Keratinocyte (primary cell): ENCODE data around the gene NT5C1A. TPM values are rescaled to one million over a fixed set of nuclear protein-coding genes. Genes with fewer than 3 reads are reported as not detected.

ENCODE experiments used
- DNase-seq: peaks from one replicate; pipeline ENCODE4 v3.0.0-alpha.2; 2011; ENCODE audit warnings: low read depth, missing footprints, low spot score
- FAIRE-seq: peaks from 2 replicates; lab custom pipeline; 2011; peaks lifted over from hg19 to GRCh38; lab: Jason Lieb, UNC
- H2AFZ ChIP-seq: 2 replicates; pipeline ENCODE4 v1.6.0; 2012; ENCODE audit warnings: low read length, control low read depth, inconsistent platforms; ENCODE audit not compliant: control insufficient read depth
- H3K27ac ChIP-seq: 2 replicates; pipeline ENCODE4 v1.5.1; 2011; ENCODE audit warnings: low read length; ENCODE audit not compliant: control insufficient read depth, insufficient read depth
- H3K27me3 ChIP-seq: 3 replicates; pipeline ENCODE4 v1.6.0; 2011; ENCODE audit warnings: low read length; ENCODE audit not compliant: control insufficient read depth, insufficient read depth; ENCODE audit errors: extremely low read depth
- H3K36me3 ChIP-seq, 2 experiments: 2 replicates in 1 of 2; 3 replicates in 1 of 2; pipeline ENCODE4 v1.5.1; 2011; ENCODE audit warnings: low read length in 2 of 2, mild to moderate bottlenecking in 1 of 2; ENCODE audit not compliant: control insufficient read depth in 2 of 2, insufficient read depth in 2 of 2; ENCODE audit errors: extremely low read depth in 1 of 2
- H3K4me1 ChIP-seq: 3 replicates; pipeline ENCODE4 v1.5.1; 2011; ENCODE audit warnings: low read length; ENCODE audit not compliant: control insufficient read depth, insufficient read depth; ENCODE audit errors: extremely low read depth
- H3K4me2 ChIP-seq: 3 replicates; pipeline ENCODE4 v1.6.0; 2011; ENCODE audit warnings: low read depth, low read length; ENCODE audit not compliant: control insufficient read depth, insufficient read depth; ENCODE audit errors: extremely low read depth
- H3K4me3 ChIP-seq, 3 experiments: fragments of 200-600 bp in 1 of 3; sonication (generic) in 1 of 3; 2 replicates in 2 of 3; 3 replicates in 1 of 3; pipeline ENCODE4 v1.5.1; 2011 to 2016; ENCODE audit warnings: low read length in 3 of 3, mild to moderate bottlenecking in 3 of 3, control low read depth in 2 of 3, inconsistent platforms in 1 of 3, low read depth in 1 of 3, mixed read lengths in 1 of 3, mixed run types in 1 of 3, moderate library complexity in 1 of 3; ENCODE audit not compliant: control insufficient read depth in 2 of 3, insufficient read depth in 2 of 3; ENCODE audit errors: extremely low read depth in 1 of 3
- H3K79me2 ChIP-seq: 2 replicates; pipeline ENCODE4 v1.6.0; 2012; ENCODE audit warnings: low read length; ENCODE audit not compliant: control insufficient read depth, insufficient read depth
- H3K9ac ChIP-seq: 3 replicates; pipeline ENCODE4 v1.6.0; 2011; ENCODE audit warnings: low read length; ENCODE audit not compliant: control insufficient read depth, insufficient read depth; ENCODE audit errors: extremely low read depth
- H3K9me1 ChIP-seq: 3 replicates; pipeline ENCODE4 v1.6.0; 2011; ENCODE audit warnings: low read length; ENCODE audit not compliant: control insufficient read depth, insufficient read depth; ENCODE audit errors: extremely low read depth
- H3K9me3 ChIP-seq: 2 replicates; pipeline ENCODE4 v1.5.1; 2012; ENCODE audit warnings: low read depth, low read length; ENCODE audit not compliant: control insufficient read depth
- H4K20me1 ChIP-seq: 3 replicates; pipeline ENCODE4 v1.6.0; 2011; ENCODE audit warnings: low read length; ENCODE audit not compliant: control insufficient read depth, insufficient read depth; ENCODE audit errors: extremely low read depth
- CTCF ChIP-seq, 3 experiments: IDR thresholded peaks in 1 of 3; conservative IDR thresholded peaks in 1 of 3; optimal IDR thresholded peaks in 1 of 3; 2 replicates in 2 of 3; 3 replicates in 1 of 3; pipeline versions ENCODE3 to v1.5.1; 2011; ENCODE audit warnings: low read length in 3 of 3, mild to moderate bottlenecking in 3 of 3, moderate library complexity in 2 of 3, control low read depth in 1 of 3, inconsistent platforms in 1 of 3; ENCODE audit not compliant: insufficient read depth in 2 of 3; ENCODE audit errors: extremely low read depth in 1 of 3
- EZH2 ChIP-seq: IDR thresholded peaks from one replicate; pipeline ENCODE4 v1.6.1; 2012; ENCODE audit warnings: inconsistent platforms, mild to moderate bottlenecking, low read length, moderate library complexity
- dilution Hi-C: fragments of 300-500 bp; cut with MboI; formaldehyde crosslinking; loops from one replicate; pipeline ENCODE4 v1.7.0; 2020; ENCODE audit warnings: low sequenced_read_pairs; ENCODE audit not compliant: extremely low pct_ligation_motif_present
- polyA plus RNA-seq, 5 experiments: library from polyadenylated mRNA; depleted of rRNA in 3 of 5; stranded (reverse) in 3 of 5; stranded (forward) in 1 of 5; unstranded in 1 of 5; fragments of >200 nt; gene quantifications; 1 replicate in 1 of 5; 2 replicates in 3 of 5; 3 replicates in 1 of 5; pipeline versions ENCODE4 v1.2.1 to v1.2.3, GENCODE V29; 2011 to 2012; ENCODE audit warnings: missing spikeins in 2 of 5, low read depth in 1 of 5, low replicate concordance in 1 of 5

Gene NT5C1A
- polyA plus RNA-seq, 1 donor (not counting 4 experiments of a cell fraction or from before 2014, with no cell fraction given): not detected

- no peak overlapping the region for H3K4me2 ChIP-seq
- no peaks in the 10 kb centered on the region for H3K27me3 ChIP-seq
- peaks cover 5% of the 10 kb centered on the region for H3K4me1 ChIP-seq
- H3K9me3 ChIP-seq: no peaks in the 10 kb centered on the region
- H2AFZ ChIP-seq: peak overlapping the region; percentile 46
- TF ChIP-seq EZH2 (no peak), CTCF (optimal IDR thresholded peaks at IDR 0.05 in 1 of 3, IDR thresholded peaks at IDR 0.05 in 1 of 3, conservative IDR thresholded peaks at IDR 0.05 in 1 of 3; ENCODE audit: extremely low read depth in 1 of 3, insufficient read depth in 2 of 3, low read length in 3 of 3) (peak; percentile 61 to 70 (median 68))
- no peaks in the 10 kb centered on the region for H3K36me3 ChIP-seq
- dilution Hi-C loops: no loop called here
- no peak for FAIRE-seq
- H3K79me2 ChIP-seq: no peaks in the 10 kb centered on the region
- H3K4me3 ChIP-seq: no peak overlapping the region
- no peaks in the 10 kb centered on the region for H4K20me1 ChIP-seq
- no peaks in the 10 kb centered on the region for H3K9me1 ChIP-seq
- no peak overlapping the region for H3K27ac ChIP-seq
- no peak overlapping the region for H3K9ac ChIP-seq
- no peak for DNase-seq
These were observed 62.1 kb downstream of the NT5C1A start for GRCh38 chr1:39609618-39610331.

Other genes starting within 250 kb of the NT5C1A start
- not detected in 3 replicates for gene BMP8A, start 180.5 kb downstream of the NT5C1A start, polyA plus RNA-seq
- 85.2 to 135 TPM (median 94.4 TPM) in 3 replicates for gene PABPC4, start 95.3 kb downstream of the NT5C1A start, polyA plus RNA-seq
- not detected in 3 replicates for gene HEYL, start 32.5 kb downstream of the NT5C1A start, polyA plus RNA-seq
- not detected in 3 replicates for gene HPCAL4, start 19.3 kb upstream of the NT5C1A start, polyA plus RNA-seq
- gene PPIE, start 66.8 kb upstream of the NT5C1A start, polyA plus RNA-seq: 60.6 to 66.4 TPM (median 60.6 TPM) in 3 replicates
- gene OXCT2, start 99.2 kb upstream of the NT5C1A start, polyA plus RNA-seq: 0.08 TPM in 1 of 3 replicates, not detected in the others
- 0.03 to 0.04 TPM in 2 of 3 replicates, not detected in the other for gene BMP8B, start 116.8 kb upstream of the NT5C1A start, polyA plus RNA-seq
- gene TRIT1, start 211.4 kb upstream of the NT5C1A start, polyA plus RNA-seq: 19.6 to 27.0 TPM (median 21.2 TPM) in 3 replicates
- 5.1 to 7.7 TPM (median 5.4 TPM) in 3 replicates for gene MYCL, start 229.8 kb upstream of the NT5C1A start, polyA plus RNA-seq